HS-5 (cell line): ENCODE measurements around the gene CDH23.

Source experiments
- DNase-seq: peaks from one replicate; pipeline ENCODE4 v3.0.0-alpha.2; 2012; ENCODE audit warnings: low read depth

Gene CDH23

DNA sequence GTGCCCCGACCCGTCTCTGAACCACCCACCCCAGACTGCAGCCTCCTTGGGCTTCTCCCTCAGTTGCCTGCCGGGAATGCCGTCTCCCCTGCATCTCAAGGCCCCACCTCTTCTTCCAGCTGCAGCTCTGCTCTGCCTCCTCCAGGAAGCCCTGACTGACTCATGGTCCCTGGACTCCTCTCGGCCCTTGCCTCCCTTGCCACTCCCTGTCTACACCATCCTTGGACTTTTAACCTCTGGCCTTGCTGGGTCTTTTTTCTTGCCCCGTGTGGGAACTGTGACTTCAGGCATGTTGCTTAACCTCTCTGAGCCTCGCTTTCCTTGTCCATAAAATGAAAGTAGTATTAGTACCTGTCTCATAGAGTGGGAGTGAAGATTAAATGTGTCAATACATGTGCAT, 266.6 kb downstream of the CDH23 start:
- no peak for DNase-seq

- no peak for DNase-seq
These were observed 267.9 kb downstream of the CDH23 start for GRCh38 chr10:71664585-71664984.

- DNase-seq: no peak
These were observed 268.7 kb downstream of the CDH23 start for GRCh38 chr10:71665456-71665855.

DNA sequence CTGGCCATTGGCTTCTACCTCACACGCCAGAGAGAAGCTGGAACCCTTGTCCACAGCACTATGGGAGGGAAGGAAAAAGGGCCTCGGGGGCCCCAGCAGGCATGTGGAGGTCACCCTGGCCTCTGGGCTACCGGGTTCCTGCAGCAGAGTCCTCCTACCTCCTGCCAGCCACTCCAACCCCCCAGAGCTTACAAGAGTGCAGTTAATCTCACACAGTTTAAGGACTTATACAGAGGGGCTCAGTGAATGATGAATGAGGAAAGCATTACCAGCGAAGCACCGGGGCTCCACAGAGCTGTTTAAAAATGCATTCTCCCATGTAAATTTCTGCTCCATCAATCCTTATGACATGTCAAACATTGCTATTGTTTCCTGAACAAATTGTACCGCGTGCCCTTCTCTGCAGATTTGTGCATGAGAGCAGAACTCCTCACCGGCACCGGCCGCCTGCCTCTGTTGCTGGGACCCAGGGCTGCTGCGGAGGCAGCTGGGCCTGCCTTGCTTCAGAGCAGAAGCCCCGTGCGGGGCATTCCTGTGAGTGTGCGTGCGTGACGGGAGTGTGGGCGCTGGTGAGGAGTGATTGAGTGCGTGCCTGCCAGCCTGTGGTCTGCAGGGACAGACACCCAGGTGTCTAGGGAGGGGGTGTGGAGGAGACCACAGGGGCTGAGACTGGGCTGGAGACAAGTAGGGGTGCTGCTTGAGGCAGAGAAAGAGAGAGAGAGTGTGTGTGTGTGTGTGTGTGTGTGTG, 270.1 kb downstream of the CDH23 start:
- no peak for DNase-seq

DNA sequence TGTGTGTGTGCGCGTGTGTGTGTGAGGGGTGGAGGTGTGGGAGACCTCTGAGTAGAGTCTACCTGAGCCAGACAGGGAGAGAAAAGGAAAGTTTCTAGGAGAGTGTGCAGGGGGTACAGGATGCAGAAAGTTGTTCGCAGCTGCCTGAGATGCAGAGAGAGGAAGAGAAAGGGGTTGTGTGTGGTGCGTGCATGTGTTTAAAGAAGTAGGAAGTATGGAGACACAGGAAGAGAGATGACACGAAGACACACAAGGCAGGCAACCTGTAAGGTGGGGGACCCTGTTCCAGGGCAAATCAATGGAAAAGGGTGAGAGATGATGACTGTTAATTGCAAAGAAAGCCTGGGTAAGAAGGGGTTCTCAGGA, 270.6 kb downstream of the CDH23 start:
- DNase-seq: no peak

- DNase-seq: no peak
These were observed 275.6 kb downstream of the CDH23 start for GRCh38 chr10:71671994-71672946.

DNA sequence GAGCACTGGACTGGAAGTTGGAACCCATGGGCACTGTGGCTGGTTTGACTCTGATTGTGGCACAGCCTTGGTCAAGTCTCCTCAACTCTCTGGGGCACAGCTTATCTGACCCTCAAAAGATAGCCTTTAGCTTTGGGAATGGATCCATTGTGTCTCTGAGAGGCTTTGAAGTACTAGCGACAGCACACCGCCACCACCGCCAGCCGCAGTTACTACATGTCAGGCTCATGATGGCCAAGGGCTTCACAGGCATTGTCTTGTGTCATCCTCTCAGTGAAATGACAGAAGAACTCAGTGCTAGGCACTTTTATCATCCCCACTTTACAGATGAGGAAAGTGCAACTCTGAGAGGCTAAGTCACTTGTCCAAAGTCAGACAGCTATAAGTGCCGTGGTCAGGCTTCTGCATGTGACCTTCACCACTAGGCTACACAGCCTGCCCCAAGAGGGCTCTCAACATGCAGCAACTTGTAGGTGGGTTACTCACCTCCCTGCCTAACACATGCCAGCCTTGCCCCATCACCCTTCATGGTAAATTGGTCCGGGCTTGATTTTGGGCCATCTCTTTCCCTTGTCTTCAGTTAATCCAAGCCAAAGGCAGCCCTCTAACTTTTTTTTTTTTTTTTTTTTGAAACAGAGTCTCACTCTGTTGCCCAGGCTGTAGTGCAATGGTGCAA, 278.7 kb downstream of the CDH23 start:
- DNase-seq: no peak

DNA sequence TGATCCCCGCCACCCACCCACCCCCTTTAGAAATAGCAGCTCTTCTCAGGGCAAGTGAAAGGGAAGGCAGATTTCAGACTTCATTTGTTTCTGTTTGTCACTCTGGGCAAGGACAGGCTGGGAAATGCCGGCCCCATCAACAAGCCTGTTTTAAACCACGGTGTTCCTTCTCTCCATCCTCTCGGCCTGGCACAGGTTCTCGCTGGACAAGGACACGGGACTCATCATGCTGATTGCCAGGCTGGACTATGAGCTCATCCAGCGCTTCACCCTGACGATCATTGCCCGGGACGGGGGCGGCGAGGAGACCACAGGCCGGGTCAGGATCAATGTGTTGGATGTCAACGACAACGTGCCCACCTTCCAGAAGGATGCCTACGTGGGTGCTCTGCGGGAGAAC, 280.5 kb downstream of the CDH23 start:
- no peak for DNase-seq

DNA sequence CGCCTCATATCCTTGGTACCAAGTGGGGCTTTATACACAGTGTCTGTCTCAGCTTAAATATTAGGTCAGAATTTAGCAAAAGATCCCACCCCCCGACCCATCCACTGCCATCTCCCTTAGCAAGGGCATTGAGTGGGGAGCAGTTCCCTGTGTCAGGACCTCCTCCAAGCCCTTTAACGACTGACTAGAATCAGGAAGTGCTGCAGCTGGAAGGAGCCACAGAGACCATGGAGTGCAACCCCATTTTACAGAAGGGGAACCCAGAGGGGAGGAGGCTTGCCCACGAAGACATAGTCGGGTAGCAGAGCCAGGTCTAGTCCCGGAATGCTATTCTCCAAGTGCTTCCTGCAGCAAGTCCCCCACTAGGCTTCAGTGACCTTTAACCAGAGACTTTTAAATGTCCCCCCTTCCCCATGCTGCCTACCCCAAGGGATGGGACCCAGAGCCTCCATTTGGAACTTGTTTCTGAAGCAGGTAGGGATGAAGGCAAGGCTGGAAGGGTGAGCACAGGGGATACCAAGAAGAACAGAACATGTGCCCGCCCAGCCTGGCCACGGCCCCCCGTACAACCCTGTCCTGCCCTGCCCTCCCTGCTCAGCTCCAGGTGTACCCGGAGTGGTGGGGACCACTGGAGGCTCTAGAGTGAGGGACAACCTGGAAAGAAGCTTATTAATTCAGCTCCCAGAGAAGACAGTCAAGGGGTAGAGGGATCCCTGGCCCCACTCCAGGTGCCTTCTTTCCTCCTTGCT, 281.5 kb downstream of the CDH23 start:
- no peak for DNase-seq

- no peak for DNase-seq
These were observed 282.7 kb downstream of the CDH23 start for GRCh38 chr10:71679425-71679824.

GRCh38 chr10:71681977-71682376, 285.3 kb downstream of the CDH23 start:
- no peak for DNase-seq

DNA sequence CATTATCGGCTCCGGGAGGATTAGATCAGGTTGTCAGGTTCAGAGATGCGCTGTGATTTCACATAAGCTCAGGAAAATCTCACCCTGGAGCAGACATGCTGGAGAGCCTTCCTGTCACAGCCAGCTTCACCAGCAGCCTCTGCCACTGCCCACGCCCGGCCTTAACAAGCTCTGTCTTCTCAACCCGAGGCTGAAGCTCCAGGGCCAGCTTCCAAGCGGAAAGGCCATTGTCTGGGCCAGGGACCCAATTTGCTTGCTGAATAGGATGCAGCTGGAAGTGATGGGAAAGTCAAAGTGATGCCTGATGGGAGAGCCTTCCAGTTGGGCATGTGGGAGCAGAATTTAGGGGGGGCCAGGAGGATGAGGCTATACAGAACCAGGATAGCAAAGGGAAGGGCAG, 286.6 kb downstream of the CDH23 start:
- no peak for DNase-seq

DNA sequence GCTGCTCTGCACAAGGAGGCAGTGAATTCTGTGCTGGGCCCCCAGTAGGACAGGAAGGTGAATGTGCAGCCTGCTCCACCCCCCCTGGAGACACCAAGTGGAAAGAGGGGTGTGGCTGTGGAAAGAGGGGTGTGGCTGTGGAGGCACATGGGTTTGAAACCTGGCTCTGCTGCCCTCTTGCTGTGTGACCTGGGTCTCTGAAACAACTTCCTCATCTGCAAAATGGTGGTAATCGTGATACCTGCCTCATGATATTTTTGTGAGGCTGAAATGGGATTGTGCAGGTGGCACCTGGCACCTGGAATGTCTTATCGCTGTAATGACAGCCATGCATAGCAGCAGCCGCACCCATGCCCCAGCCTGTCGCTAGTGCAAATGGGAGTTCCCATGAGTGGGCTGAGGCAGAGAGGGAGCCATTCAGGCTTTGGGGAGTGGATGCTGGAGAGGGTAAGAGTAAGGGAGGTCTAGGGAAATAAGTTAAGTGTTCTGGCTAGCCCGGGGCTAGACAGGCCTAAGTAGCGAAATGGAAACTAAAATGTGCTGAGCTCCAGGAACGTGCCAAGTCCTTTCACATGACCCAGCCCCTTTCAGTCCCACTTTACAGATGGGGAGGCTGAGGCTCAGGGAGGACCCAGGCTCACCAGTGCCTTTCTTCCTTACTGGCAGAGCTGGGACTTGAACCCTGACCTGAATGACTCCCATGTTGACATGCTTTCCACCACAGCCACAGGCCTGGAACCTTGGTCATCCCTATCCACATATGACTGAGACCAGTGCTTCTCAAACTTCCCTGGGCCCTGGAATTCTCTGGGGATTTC, 287.8 kb downstream of the CDH23 start:
- no peak for DNase-seq

- no peak for DNase-seq
These were observed 289.0 kb downstream of the CDH23 start for GRCh38 chr10:71685554-71686232.

GRCh38 chr10:71687077-71687476, 290.4 kb downstream of the CDH23 start:
- no peak for DNase-seq

- DNase-seq: no peak
These were observed 290.8 kb downstream of the CDH23 start for GRCh38 chr10:71687480-71687879.

- DNase-seq: no peak
These were observed 291.5 kb downstream of the CDH23 start for GRCh38 chr10:71688256-71688655.

GRCh38 chr10:71690094-71690720, 293.5 kb downstream of the CDH23 start:
- DNase-seq: no peak

- DNase-seq: no peak
These were observed 294.7 kb downstream of the CDH23 start for GRCh38 chr10:71691405-71691804.
